ENCODE results near the gene COL9A2. TPM values are rescaled to one million over a fixed set of nuclear protein-coding genes. Genes with fewer than 3 reads are reported as not detected.
"Not testable (repeated sequence)": the region's sequence is repeated elsewhere in the genome, so short reads cannot be mapped to it uniquely, and the experiment has no call there.

COL9A2 gene
- total and polyA plus RNA-seq, 7 donors, result 0.99 to 19.6 (median 1.6) TPM

GRCh38 chr1:40352126-40352525 is 35.0 kb upstream of the COL9A2 start:
- no peak for TF ChIP-seq EP300 (IDR thresholded peaks at IDR 0.05)
- no peak for TF ChIP-seq POLR2AphosphoS5 (IDR thresholded peaks at IDR 0.05)
- no peak for TF ChIP-seq POLR2A (IDR thresholded peaks at IDR 0.05)
- TF ChIP-seq CTCF (IDR thresholded peaks at IDR 0.05), result no peak
- Histone ChIP-seq H3K27ac (peak overlapping the region in 1 of 4 donors; percentile 31), H3K27me3 (no peaks in the 10 kb centered on the region), H3K4me1 (no peaks in the 10 kb centered on the region), H3K36me3 (no peaks in the 10 kb centered on the region), H3K9me3 (no peaks in the 10 kb centered on the region), H3K4me3 (no peak overlapping the region)
- intact Hi-C loops (cut with DNase I), result no loop called here
- DNase-seq, result no peak
- WGBS, 2 donors, result 77 to 85% methylated on average over 3 of the region's 3 CpGs

GRCh38 chr1:40351124-40351523 is 34.0 kb upstream of the COL9A2 start:
- no peak overlapping the region for H3K4me3 ChIP-seq
- intact Hi-C loops (cut with DNase I), result no loop called here
- no peaks in the 10 kb centered on the region for H3K27me3 ChIP-seq
- 87 to 89% methylated on average over 2 of the region's 2 CpGs for WGBS, 2 donors
- H3K36me3 ChIP-seq, result no peaks in the 10 kb centered on the region
- H3K4me1 ChIP-seq, result no peaks in the 10 kb centered on the region
- no peak for DNase-seq
- TF ChIP-seq POLR2A (IDR thresholded peaks at IDR 0.05), result no peak
- TF ChIP-seq CTCF (IDR thresholded peaks at IDR 0.05), result no peak
- no peak for TF ChIP-seq POLR2AphosphoS5 (IDR thresholded peaks at IDR 0.05)
- no peak for TF ChIP-seq EP300 (IDR thresholded peaks at IDR 0.05)
- H3K27ac ChIP-seq, result no peak overlapping the region
- H3K9me3 ChIP-seq, result no peaks in the 10 kb centered on the region

- H3K27me3 ChIP-seq, result no peaks in the 10 kb centered on the region
- no peak overlapping the region for H3K27ac ChIP-seq
- no peaks in the 10 kb centered on the region for H3K4me1 ChIP-seq
- DNase-seq, result no peak
- no peak overlapping the region for H3K4me3 ChIP-seq
- TF ChIP-seq POLR2AphosphoS5 (IDR thresholded peaks at IDR 0.05), result no peak
- no peak for TF ChIP-seq CTCF (IDR thresholded peaks at IDR 0.05)
- no peak for TF ChIP-seq POLR2A (IDR thresholded peaks at IDR 0.05)
- TF ChIP-seq EP300 (IDR thresholded peaks at IDR 0.05), result no peak
- intact Hi-C loops (cut with DNase I), result no loop called here
- no peaks in the 10 kb centered on the region for H3K9me3 ChIP-seq
- 84 to 87% methylated on average over 2 of the region's 2 CpGs for WGBS, 2 donors
- H3K36me3 ChIP-seq, result no peaks in the 10 kb centered on the region
Measured at GRCh38 chr1:40350391-40350790, 33.3 kb upstream of the COL9A2 start.

- intact Hi-C loops (cut with DNase I), result loop anchor here (5.0 kb wide), 1 partner anchor 58 kb away; no protein-coding TSS in a partner anchor
- Histone ChIP-seq H3K4me1 (no peaks in the 10 kb centered on the region), H3K4me3 (peak overlapping the region in 1 of 4 donors; percentile 9), H3K9me3 (no peaks in the 10 kb centered on the region), H3K36me3 (no peaks in the 10 kb centered on the region), H3K27me3 (no peaks in the 10 kb centered on the region), H3K27ac (peak overlapping the region in 1 of 4 donors; percentile 27)
- DNase-seq, result peak; percentile 71
- WGBS, 2 donors, result 11 to 22% methylated on average over 6 of the region's 6 CpGs
- TF ChIP-seq CTCF (IDR thresholded peaks at IDR 0.05) (no peak), POLR2AphosphoS5 (IDR thresholded peaks at IDR 0.05) (peak in 1 of 4 donors; percentile 17)
Measured at GRCh38 chr1:40344597-40344996, 27.5 kb upstream of the COL9A2 start.

- peak overlapping the region in 1 of 4 donors; percentile 22 for H3K27ac ChIP-seq
- WGBS, 2 donors, result 87 to 94% methylated on average over 3 of the region's 3 CpGs
- not testable (repeated sequence) for H3K9me3 ChIP-seq, H3K4me3 ChIP-seq, H3K4me1 ChIP-seq, DNase-seq, H3K27me3 ChIP-seq, H3K36me3 ChIP-seq
- intact Hi-C loops (cut with DNase I), result loop anchor here (5.0 kb wide), 1 partner anchor 60 kb away; no protein-coding TSS in a partner anchor
Measured at GRCh38 chr1:40342381-40342717, 25.3 kb upstream of the COL9A2 start.
